Stimulated activated CD8-positive, alpha-beta memory T cell treated with anti-CD3 and anti-CD28 coated beads, Interleukin-2, amount 100 ng/mL, for 48 hours (primary cell): ENCODE measurements around the gene GPI.
"Not testable (repeated sequence)": the region's sequence is repeated elsewhere in the genome, so short reads cannot be mapped to it uniquely, and the experiment has no call there.

ENCODE experiments used
- DNase-seq, 2 donors: peaks; one replicate each; pipeline ENCODE4 v3.0.0-alpha.2; 2020; ENCODE audit warnings: low read depth in 2 of 2

The GPI gene

DNA sequence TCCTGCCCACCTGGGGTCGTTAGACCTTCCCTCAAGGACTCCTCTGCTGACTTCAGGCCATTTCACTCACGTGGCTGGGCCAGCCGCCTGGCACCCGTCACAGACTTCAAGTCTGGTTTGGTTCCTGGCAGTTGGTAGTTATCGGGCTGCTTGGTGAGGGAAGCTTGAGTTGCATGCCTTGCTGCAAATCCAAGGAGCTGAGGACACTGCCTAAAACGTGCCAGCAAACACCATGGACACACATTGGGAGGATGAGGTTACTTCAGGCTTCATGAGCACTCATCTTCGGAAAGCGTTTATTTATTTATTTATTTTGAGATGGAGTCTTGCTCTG is 2.6 kb downstream of the GPI start:
- DNase-seq = no peak

DNA sequence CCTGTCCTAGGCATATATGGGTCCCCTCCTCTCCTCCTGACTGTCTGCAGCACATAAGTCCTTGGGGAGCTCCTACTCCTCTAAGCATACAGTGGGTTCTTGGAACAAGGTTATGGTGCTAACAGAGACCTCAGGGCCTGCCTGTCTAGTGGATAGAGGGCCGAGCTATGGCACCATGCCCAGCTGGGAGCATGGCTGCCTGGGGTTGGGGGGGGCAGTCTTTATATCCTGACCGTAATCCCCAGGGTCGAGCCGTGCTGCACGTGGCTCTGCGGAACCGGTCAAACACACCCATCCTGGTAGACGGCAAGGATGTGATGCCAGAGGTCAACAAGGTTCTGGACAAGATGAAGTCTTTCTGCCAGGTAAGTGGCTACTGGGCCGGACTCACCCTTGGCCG is 3.3 kb downstream of the GPI start:
- no peak for DNase-seq

GRCh38 chr19:34369166-34369565 is 4.2 kb downstream of the GPI start:
- not testable (repeated sequence) for DNase-seq

- DNase-seq = no peak
Observed at GRCh38 chr19:34370117-34370516, 5.1 kb downstream of the GPI start.

GRCh38 chr19:34370983-34371382 is 6.0 kb downstream of the GPI start:
- DNase-seq = no peak

- DNase-seq = no peak
Observed at GRCh38 chr19:34373601-34374288, 8.7 kb downstream of the GPI start.

- DNase-seq = no peak
Observed at GRCh38 chr19:34375598-34375997, 10.6 kb downstream of the GPI start.

DNA sequence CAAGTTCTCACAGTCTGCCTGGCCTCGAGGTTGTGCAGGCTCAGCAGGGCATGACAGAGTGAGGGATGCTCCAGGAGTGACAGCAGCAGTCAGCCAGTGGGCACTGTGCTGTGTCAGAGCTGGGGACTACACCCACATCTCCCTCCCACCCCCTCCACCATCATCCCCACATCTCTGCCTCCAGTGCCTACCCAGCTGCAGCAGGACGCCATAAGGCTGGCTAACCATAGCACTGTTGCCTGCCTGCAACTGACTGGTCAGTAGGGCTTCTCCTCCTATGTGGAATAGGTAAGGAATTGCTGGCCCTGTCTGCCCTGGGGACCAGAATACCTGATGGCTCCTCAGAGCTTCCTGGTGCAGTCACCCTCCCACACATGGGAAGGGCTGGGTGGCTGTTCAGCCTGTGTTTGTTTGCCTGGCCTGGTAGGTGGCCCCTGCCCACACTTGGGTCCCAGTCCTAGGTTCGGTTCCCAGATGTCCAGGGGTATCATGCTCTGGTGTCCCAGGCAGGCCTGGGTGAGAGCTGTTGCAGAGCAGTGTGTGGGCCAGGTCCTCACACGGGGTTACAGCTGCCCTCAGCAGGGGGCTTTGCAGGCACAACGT is 15.7 kb downstream of the GPI start:
- no peak for DNase-seq

DNA sequence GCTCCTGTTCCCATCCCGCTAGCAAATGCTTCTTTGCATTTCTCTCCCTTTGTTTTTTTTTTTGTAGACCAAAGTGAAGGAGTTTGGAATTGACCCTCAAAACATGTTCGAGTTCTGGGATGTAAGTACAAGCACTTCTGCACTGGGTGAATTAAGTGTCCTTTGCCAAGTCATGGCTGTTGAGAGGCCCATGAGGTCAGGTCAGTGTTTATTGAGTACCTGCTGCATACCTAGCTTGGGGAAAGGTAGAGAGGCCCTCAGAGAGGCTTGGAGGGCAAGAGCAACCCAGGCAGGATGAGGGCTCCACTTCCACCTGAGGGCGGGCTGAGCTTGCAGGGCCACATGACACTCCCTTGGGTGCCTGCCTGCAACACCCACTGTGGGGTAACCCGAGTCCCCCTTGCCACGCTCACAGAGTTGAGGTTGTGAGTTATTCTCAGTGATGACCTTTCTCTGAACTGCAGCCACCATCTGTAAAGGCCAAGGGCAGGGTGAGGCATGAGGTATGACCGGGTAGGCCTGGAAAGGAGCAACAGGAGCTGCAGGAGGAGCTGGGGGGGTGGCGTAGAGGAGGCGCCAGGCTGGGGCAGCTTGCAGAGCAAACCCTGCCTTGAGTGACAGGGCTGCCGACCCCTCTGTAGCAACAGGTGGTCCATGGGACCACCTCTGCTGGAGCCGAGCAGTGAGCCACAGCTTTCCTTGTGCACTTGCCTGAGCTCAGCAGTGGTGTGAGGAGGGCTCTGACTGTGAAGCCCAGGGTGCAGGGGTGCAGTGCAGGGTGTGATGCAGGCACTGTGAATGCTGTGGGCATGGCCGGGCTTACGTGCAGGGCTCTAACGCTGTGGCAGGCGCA is 16.6 kb downstream of the GPI start:
- no peak for DNase-seq

- DNase-seq = no peak
Observed at GRCh38 chr19:34382471-34382870, 17.5 kb downstream of the GPI start.

- no peak for DNase-seq
Observed at GRCh38 chr19:34383599-34383998, 18.6 kb downstream of the GPI start.

GRCh38 chr19:34386645-34387445 is 21.8 kb downstream of the GPI start:
- DNase-seq = no peak

- no peak for DNase-seq
Observed at GRCh38 chr19:34387446-34387810, 22.4 kb downstream of the GPI start.

DNA sequence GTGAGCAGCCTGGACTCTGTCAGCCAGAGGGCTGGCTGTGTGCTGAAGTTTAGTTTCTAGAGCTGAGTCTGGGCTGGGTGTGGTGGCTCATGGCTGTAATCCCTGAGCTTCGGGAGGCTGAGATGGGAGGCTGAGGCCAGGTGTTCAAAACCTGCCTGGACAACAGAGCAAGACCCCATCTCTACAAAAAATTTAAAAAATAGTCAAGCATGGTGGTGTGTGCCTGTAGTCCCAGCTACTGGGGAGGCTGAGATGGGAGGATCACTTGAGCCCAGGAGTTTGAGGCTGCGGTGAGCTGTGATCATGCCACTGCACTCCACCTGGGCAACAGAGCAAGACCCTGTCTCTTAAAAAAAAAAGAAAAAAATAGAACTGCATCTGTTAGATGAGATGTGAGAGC is 23.7 kb downstream of the GPI start:
- not testable (repeated sequence) for DNase-seq

DNA sequence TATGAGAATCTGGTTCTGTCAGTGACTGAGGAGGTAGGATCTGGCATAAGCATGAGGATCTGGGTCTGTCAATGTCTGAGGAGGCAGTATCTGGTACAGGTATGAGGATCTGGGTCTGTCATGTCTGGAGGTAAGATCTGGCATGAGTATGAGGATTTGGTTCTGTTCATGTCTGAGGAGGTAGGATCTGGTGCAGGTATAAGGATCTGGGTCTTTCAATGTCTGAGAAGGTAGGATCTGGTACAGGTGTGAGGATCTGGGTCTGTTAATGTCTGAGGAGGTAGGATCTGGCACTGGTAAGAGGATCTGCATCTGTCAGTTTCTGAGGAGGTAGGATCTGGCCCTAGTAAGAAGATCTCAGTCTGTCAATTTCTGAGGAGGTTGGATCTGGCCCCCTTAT is 26.8 kb downstream of the GPI start:
- DNase-seq = no peak

DNA sequence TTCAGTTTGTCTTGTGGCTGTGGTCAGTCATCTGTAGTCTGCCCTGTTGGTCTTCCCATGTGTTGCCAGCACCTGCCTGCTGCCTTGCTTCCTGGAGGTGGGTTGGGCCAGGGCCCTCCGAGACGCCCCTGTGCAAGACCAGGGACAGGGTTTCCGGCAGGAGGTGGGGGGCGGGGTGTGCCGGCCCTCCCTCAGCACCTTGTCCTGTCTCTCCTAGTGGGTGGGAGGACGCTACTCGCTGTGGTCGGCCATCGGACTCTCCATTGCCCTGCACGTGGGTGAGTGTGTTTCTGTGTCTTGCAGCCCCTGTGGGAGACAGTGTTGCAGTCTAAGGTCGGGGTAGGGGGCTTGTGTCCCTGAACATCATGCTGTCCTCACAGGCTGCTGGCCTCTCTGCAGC is 28.0 kb downstream of the GPI start:
- no peak for DNase-seq

DNA sequence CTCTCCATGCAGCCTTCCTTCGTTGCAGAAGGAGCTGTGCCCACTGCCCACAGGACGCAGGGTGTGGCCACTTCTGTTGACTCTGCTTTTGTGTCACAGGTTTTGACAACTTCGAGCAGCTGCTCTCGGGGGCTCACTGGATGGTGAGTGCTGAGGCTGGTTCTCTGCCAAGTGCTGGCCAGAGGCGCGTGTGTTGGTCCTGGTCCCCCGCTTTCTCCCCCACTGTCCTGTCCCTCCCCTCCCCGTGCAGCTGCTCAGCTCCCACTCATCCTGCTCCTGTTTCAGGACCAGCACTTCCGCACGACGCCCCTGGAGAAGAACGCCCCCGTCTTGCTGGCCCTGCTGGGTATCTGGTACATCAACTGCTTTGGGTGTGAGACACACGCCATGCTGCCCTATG is 28.6 kb downstream of the GPI start:
- DNase-seq = no peak

DNA sequence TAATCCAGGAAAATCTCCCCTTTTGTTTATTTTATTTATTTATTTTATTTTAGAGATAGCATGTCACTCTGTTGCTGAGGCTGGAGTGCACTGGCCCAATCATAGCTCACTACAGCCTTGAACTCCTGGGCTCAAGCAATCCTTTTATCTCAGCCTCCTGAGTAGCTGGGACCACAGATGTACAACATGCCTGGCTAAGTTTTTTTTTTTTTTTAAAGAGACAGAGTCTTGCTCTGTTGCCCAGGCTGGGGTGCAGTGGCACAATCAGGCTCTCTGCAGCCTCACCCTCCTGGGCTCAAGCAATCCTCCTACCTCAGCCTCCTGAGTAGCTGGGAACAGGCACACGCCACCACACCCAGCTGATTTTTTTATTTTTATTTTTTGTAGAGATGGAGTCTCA is 32.9 kb downstream of the GPI start:
- DNase-seq = no peak

GRCh38 chr19:34399886-34400285 is 34.9 kb downstream of the GPI start:
- no peak for DNase-seq

- not testable (repeated sequence) for DNase-seq
Observed at GRCh38 chr19:34400844-34401243, 35.8 kb downstream of the GPI start.

DNA sequence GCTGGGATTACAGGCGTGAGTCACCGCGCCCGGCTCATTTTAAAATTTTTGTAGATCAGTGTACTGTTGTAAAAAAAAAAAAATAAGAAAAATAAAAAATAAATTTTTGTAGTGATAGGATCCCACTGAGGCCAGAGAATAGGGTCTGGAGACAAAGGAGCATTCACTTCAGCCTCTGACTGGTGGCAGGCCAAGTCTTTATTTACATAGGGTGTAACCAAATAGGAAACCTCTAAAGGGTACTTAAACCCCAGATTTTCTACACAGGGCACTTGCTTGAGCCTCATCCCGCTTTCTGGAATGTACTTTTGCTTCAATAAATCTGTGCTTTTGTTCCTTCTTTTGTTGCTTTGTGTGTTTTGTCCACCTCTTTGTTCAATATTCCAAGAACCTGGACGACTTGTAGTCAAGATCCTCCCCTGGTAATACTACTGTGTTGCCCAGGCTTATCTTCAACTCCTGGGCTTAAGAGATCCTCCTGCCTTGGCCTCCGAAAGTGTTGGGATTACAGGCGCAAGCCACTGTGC is 37.1 kb downstream of the GPI start:
- DNase-seq = no peak

- DNase-seq = no peak
Observed at GRCh38 chr19:34403784-34404108, 38.8 kb downstream of the GPI start.
